NCI-H774 (cell line): ENCODE measurements around the gene LRRK1.

Source experiments
- DNase-seq: peaks from one replicate; lab custom pipeline; 2025; lab: John Stamatoyannopoulos, UW

Gene LRRK1, protein sequence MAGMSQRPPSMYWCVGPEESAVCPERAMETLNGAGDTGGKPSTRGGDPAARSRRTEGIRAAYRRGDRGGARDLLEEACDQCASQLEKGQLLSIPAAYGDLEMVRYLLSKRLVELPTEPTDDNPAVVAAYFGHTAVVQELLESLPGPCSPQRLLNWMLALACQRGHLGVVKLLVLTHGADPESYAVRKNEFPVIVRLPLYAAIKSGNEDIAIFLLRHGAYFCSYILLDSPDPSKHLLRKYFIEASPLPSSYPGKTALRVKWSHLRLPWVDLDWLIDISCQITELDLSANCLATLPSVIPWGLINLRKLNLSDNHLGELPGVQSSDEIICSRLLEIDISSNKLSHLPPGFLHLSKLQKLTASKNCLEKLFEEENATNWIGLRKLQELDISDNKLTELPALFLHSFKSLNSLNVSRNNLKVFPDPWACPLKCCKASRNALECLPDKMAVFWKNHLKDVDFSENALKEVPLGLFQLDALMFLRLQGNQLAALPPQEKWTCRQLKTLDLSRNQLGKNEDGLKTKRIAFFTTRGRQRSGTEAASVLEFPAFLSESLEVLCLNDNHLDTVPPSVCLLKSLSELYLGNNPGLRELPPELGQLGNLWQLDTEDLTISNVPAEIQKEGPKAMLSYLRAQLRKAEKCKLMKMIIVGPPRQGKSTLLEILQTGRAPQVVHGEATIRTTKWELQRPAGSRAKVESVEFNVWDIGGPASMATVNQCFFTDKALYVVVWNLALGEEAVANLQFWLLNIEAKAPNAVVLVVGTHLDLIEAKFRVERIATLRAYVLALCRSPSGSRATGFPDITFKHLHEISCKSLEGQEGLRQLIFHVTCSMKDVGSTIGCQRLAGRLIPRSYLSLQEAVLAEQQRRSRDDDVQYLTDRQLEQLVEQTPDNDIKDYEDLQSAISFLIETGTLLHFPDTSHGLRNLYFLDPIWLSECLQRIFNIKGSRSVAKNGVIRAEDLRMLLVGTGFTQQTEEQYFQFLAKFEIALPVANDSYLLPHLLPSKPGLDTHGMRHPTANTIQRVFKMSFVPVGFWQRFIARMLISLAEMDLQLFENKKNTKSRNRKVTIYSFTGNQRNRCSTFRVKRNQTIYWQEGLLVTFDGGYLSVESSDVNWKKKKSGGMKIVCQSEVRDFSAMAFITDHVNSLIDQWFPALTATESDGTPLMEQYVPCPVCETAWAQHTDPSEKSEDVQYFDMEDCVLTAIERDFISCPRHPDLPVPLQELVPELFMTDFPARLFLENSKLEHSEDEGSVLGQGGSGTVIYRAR (N-terminal part only)

DNA sequence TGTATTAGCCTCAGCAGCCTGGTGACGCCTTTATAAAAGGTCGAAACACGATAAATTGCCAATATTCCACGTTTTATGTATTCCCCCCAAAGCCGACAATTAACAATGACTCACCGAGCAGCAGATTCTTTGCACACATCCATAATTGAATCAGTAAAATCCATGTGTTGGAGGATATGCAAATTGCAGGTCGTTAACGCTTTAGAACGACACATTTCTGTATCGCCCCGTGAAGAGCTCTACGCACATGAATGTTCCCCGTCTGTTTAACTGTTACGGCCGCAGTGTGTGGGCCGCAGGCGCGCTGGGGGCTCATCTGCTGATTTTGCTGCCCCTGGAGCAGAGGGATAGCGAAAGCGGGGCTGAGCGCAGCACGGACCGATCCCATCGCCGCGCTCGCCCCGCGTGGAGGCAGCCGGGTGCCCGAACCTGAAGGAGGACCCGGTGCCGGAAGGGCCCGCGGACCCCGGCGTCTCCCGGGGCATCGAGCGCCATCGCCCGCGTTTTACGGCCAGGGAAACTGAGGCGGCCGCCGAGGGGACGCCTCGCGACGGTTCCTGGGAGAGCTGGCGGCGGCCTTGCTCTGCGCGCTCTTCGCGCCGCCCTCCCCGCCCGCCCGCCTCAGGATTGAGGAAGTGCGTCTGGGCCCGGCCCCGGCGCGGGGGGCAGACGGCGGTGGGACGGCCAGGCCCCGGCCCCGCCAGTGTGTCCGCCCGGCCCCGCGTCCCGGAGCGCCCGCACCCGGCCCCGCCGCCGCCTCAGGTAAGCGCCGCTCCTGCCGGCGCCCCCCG is at the start of gene LRRK1:
TSS of gene LRRK1 (plus strand) at position 668 of the 791 bp plus-strand sequence. CDS start 5,276 bp downstream, outside the sequence.
- no peak for DNase-seq

GRCh38 chr15:100873029-100873677 is 46.0 kb upstream of the LRRK1 start:
- peak; percentile 45 for DNase-seq

GRCh38 chr15:100875495-100875894 is 43.7 kb upstream of the LRRK1 start:
- no peak for DNase-seq

DNA sequence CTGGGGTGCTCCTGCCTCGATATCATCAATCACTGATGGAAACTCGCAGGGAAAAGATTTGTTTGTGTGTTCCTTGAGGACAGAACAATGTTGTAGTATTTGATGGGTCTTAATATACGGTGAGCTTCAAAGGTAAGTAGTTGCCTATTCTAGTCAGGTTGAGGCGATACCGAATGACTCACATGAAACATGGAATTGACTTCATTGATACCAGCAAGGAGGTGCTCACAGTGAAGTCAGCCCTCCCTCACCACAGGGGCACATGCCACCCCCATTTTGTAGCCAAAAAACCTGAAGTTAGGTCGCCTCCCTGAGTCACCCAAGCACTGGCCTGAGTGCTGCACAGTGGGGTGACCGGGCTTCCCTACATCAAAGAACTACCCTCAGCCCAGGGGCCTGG is 43.2 kb upstream of the LRRK1 start:
- no peak for DNase-seq

GRCh38 chr15:100877551-100877950 is 41.6 kb upstream of the LRRK1 start:
- no peak for DNase-seq

DNA sequence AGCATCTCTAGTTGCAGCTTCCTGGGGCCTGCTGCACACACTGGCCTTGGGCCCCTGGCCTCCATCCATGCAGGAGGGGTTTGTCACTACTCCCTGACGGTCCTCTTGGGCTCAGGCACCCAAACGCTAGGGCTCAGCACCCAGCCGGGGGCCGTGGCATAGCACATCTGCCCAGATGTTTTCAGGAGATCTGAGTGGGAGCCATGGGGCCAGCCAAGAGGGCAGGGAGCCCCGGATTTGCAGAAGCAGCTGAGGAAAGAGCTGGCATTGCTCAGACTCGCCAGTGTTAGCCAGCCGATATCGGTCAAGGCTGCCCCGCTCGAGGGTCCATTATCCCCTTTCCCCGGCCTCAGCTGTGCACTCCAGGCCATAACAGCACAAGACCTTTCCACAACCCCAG is 41.0 kb upstream of the LRRK1 start:
- DNase-seq = no peak

- no peak for DNase-seq
These were observed 40.5 kb upstream of the LRRK1 start for GRCh38 chr15:100878648-100879047.

- no peak for DNase-seq
These were observed 40.1 kb upstream of the LRRK1 start for GRCh38 chr15:100879061-100879463.

DNA sequence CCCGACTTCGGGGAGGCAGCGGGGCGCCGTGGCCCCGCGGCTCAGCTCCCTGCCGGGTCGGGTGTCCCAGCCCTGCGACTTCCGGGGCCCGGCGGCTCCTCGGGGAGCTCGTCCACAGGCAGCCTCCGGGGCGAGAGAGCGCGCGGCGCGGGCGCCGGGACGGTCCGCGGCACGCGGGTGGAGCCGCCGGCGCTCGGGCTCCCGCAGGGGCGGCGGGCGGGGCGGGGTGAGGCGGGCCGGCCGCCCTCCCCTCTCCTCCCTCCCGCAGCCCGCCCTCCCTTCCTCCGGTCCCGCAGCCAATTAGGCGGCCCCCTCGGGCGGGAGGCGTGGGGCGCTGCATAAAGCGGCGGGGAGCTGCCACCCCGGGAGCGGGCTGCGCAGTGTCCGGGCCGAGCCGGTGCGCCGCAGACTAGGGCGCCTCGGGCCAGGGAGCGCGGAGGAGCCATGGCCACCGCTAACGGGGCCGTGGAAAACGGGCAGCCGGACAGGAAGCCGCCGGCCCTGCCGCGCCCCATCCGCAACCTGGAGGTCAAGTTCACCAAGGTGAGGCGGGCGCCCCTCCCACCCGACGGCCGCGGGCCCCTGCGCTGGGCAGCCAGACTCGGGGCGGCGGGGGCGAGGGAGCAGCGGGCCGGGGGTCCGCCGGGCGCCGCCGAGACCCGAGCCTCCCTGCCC is 39.6 kb upstream of the LRRK1 start, which contains the start of gene ALDH1A3:
TSS of gene ALDH1A3 (plus strand) at position 368 of the 675 bp plus-strand sequence. CDS start at position 445, 77 bp downstream.
- DNase-seq = no peak

GRCh38 chr15:100880139-100880896 is 38.8 kb upstream of the LRRK1 start:
- DNase-seq = no peak

DNA sequence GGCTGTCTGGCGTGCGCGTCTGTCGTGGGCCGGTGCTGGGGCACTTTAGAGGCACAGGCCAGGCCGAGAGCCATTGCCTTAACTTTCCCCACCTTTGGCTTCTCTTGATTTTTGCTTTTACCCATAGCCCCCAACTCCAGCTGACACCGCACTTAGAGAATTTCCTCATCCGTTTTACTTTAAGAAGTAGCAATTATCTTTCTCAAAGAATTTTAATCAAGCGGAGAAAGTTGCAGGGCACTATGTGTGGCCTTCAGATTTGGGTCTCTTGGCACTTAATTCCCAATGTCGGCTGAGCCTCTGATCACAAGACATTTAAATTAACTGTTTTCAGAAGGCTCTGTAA is 38.3 kb upstream of the LRRK1 start:
- no peak for DNase-seq

DNA sequence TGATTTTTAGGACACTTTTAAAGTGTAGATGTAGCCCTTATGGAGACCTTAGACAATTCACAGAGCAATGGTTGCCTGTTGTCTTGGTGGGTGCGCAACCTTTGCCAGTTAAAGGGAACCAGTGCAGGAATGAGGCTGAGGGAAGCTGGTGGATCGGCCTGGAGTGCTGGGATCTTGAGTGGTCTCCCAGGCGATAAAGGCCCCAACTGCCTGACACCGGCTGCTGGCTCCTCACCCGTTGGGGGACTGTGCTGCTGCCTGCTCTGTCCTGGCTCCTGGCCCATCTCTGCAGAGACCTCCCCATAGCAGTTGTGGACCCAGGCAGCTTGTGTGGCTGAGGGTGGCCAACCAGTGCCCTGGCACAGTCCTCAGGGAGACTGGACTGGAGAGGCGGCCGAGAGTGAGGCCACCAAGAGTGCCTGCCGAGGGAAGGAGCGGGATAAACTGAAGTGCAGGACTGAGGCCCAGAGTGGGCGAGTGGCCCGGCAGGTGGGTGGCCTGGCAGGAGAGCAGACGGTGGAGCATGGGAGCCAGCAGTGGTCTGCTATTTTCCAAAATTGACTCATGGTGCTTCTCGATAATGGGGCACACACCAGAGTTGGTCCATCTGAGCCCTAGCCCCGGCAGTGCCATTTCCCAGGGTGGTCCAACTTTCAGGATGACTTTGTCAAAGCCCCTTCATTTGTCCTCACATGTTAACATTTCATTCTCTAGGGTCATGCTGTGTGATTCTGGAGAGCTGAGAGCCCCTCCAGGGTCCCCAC is 37.4 kb upstream of the LRRK1 start:
- no peak for DNase-seq

GRCh38 chr15:100885116-100885515 is 34.0 kb upstream of the LRRK1 start:
- no peak for DNase-seq

GRCh38 chr15:100885811-100886210 is 33.3 kb upstream of the LRRK1 start:
- DNase-seq = no peak

- no peak for DNase-seq
These were observed 31.8 kb upstream of the LRRK1 start for GRCh38 chr15:100887211-100887913.

- DNase-seq = no peak
These were observed 29.6 kb upstream of the LRRK1 start for GRCh38 chr15:100889385-100890050.

- DNase-seq = no peak
These were observed 29.0 kb upstream of the LRRK1 start for GRCh38 chr15:100890051-100890720.
